ENCODE results near the gene PIK3C2G. TPM values are rescaled to one million over a fixed set of nuclear protein-coding genes. Genes with fewer than 3 reads are reported as not detected.

Gene PIK3C2G
- total RNA-seq, 1 experiment from 2014 or later, result not detected

GRCh38 chr12:18446061-18446644, 184.8 kb downstream of the PIK3C2G start:
- no TSS peak for BruUV-seq (replicated peaks)
- no peaks in the 10 kb centered on the region for H3K36me3 ChIP-seq (ENCODE audit: control insufficient read depth, insufficient read depth, low read length)
- ATAC-seq (no peak; the same call in 1 of the 2 replicates), DNase-seq (ENCODE audit: low read depth, low spot score) (no peak)
- in situ Hi-C loops (cut with HindIII; ENCODE audit: low pct_unique_long_range_greater_than_20kb, low sequenced_read_pairs) (no loop called here), intact Hi-C loops (cut with micrococcal nuclease; ENCODE audit: unreplicated experiment) (no loop called here)
- POLR2A ChIA-PET, result no interaction called here
- H3K4me1 ChIP-seq (ENCODE audit: control insufficient read depth, insufficient read depth, low read length), result no peaks in the 10 kb centered on the region
- H3K27ac ChIP-seq (ENCODE audit: low read length), result no peak overlapping the region
- no peaks in the 10 kb centered on the region for H3K9me3 ChIP-seq (ENCODE audit: control insufficient read depth, insufficient read depth, low read depth, low read length)
- no peaks in the 10 kb centered on the region for H3K27me3 ChIP-seq (ENCODE audit: control insufficient read depth, insufficient read depth, low read length)
- H3K4me3 ChIP-seq (ENCODE audit: low read depth in 2 of 2, low read length in 2 of 2), result no peak overlapping the region
- no peak for TF ChIP-seq POLR2AphosphoS5 (IDR thresholded peaks at IDR 0.05; ENCODE audit: low read depth, low read length)
- TF ChIP-seq TCF7L2 (IDR thresholded peaks at IDR 0.05; ENCODE audit: low read depth, low read length), result no peak
- TF ChIP-seq CTCF (IDR thresholded peaks at IDR 0.05), result no peak
- no peak for TF ChIP-seq SIN3A (IDR thresholded peaks at IDR 0.05; ENCODE audit: borderline replicate concordance, insufficient read depth, low read depth, low read length)
- CTCF ChIA-PET, result no interaction called here

DNA sequence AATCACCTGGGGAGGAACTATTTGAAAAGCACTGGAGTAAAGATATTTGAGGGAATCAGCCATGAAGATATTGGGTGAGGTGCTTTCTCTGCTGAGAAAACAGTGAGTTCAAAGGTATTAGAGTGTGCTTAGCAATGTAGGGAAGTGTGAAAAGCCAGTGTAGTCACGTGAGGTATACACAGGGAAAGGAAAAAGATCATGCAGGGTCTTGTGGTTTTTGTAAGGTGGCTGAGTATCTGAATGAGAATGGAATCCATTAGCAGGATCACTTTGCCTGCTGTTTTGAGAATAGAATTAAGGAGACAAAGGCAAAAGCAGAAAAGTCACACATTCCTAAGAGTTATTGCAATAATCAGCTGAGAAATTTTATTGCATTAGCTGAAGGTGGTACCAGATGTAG, 193.0 kb downstream of the PIK3C2G start:
- intact Hi-C loops (cut with micrococcal nuclease; ENCODE audit: unreplicated experiment), result no loop called here
- no peak overlapping the region for H3K27ac ChIP-seq (ENCODE audit: low read length)
- no peaks in the 10 kb centered on the region for H3K36me3 ChIP-seq (ENCODE audit: control insufficient read depth, insufficient read depth, low read length)
- in situ Hi-C loops (cut with HindIII; ENCODE audit: low pct_unique_long_range_greater_than_20kb, low sequenced_read_pairs), result no loop called here
- ATAC-seq (no peak), DNase-seq (ENCODE audit: low read depth, low spot score) (no peak)
- BruUV-seq (replicated peaks), result no TSS peak
- POLR2A ChIA-PET, result no interaction called here
- TF ChIP-seq TCF7L2 (IDR thresholded peaks at IDR 0.05; ENCODE audit: low read depth, low read length) (no peak), SIN3A (IDR thresholded peaks at IDR 0.05; ENCODE audit: borderline replicate concordance, insufficient read depth, low read depth, low read length) (no peak), REST (IDR thresholded peaks at IDR 0.05; ENCODE audit: insufficient read depth in 1 of 2, low read depth in 2 of 2, low read length in 1 of 2) (no peak), CTCF (IDR thresholded peaks at IDR 0.05) (no peak), POLR2AphosphoS5 (IDR thresholded peaks at IDR 0.05; ENCODE audit: low read depth, low read length) (no peak)
- no peaks in the 10 kb centered on the region for H3K4me1 ChIP-seq (ENCODE audit: control insufficient read depth, insufficient read depth, low read length)
- H3K9me3 ChIP-seq (ENCODE audit: control insufficient read depth, insufficient read depth, low read depth, low read length), result no peaks in the 10 kb centered on the region
- H3K4me3 ChIP-seq (ENCODE audit: low read depth in 2 of 2, low read length in 2 of 2), result no peak overlapping the region
- CTCF ChIA-PET, result no interaction called here
- no peaks in the 10 kb centered on the region for H3K27me3 ChIP-seq (ENCODE audit: control insufficient read depth, insufficient read depth, low read length)
